WTC11 (cell line): Measurements from ENCODE around the gene MDM4.
"Not testable (repeated sequence)": the region's sequence is repeated elsewhere in the genome, so short reads cannot be mapped to it uniquely, and the experiment has no call there.

Source experiments
- CTCF ChIP-seq: fragments of 200-600 bp; IDR thresholded peaks from 2 replicates; pipeline ENCODE4 v1.8.0; 2022; ENCODE audit warnings: antibody characterized with exemption
- ESRRA ChIP-seq: sonication (generic); formaldehyde crosslinking; IDR thresholded peaks from 2 replicates; pipeline ENCODE4 v1.8.1; 2022; ENCODE audit warnings: mild to moderate bottlenecking, missing genetic modification reagents, borderline replicate concordance
- FOXP1 ChIP-seq: sonication (generic); formaldehyde crosslinking; IDR thresholded peaks from 2 replicates; pipeline ENCODE4 v1.8.0; 2022; ENCODE audit warnings: missing genetic modification reagents, mild to moderate bottlenecking, moderate library complexity, borderline replicate concordance
- IRF1 ChIP-seq: sonication (generic); formaldehyde crosslinking; IDR thresholded peaks from 2 replicates; pipeline ENCODE4 v1.8.0; 2023; ENCODE audit warnings: missing genetic modification reagents
- JAZF1 ChIP-seq: fragments of 250-450 bp; sonication (Bioruptor Pico); IDR thresholded peaks from 2 replicates; pipeline ENCODE4 v1.9.0; 2021; ENCODE audit warnings: moderate library complexity, mild to moderate bottlenecking, inconsistent platforms
- MAX ChIP-seq: sonication (generic); formaldehyde crosslinking; IDR thresholded peaks from 2 replicates; pipeline ENCODE4 v1.8.0; 2022; ENCODE audit warnings: mild to moderate bottlenecking, missing genetic modification reagents
- MLX ChIP-seq: sonication (generic); formaldehyde crosslinking; IDR thresholded peaks from 2 replicates; pipeline ENCODE4 v1.8.1; 2023; ENCODE audit warnings: mild to moderate bottlenecking, missing genetic modification reagents, moderate library complexity
- TP53 ChIP-seq: sonication (generic); formaldehyde crosslinking; IDR thresholded peaks from 2 replicates; pipeline ENCODE4 v1.8.1; 2023; ENCODE audit warnings: mild to moderate bottlenecking, missing genetic modification reagents
- ZNF232 ChIP-seq: sonication (generic); formaldehyde crosslinking; IDR thresholded peaks from 2 replicates; pipeline ENCODE4 v1.8.0; 2022; ENCODE audit warnings: mild to moderate bottlenecking, missing genetic modification reagents

- TF ChIP-seq IRF1 (CRISPR knock-in tag); MLX (CRISPR knock-in tag); MAX (CRISPR knock-in tag); ESRRA; JAZF1 (CRISPR knock-in tag); CTCF; ZNF232 (CRISPR knock-in tag); TP53; FOXP1: not testable (repeated sequence)
Observed at GRCh38 chr1:204570021-204570420, 53.8 kb downstream of the MDM4 start.
